ENCODE measurements around the gene GCNT2.

Gene GCNT2

GRCh38 chr6:10678456-10678855, 157.3 kb downstream of the GCNT2 start:
- no peak for DNase-seq
